GM21576 (cell line): ENCODE results near the gene NPHP4.
"Not testable (repeated sequence)": the region's sequence is repeated elsewhere in the genome, so short reads cannot be mapped to it uniquely, and the experiment has no call there.

Experiments
- ATAC-seq: cut with Tn5 transposase; IDR thresholded peaks from one replicate; pipeline ENCODE4 v1.9.1; 2021; ENCODE audit warnings: mild to moderate bottlenecking, moderate library complexity; ENCODE audit not compliant: unreplicated experiment

NPHP4 gene

GRCh38 chr1:6025269-6026094 lies 33.3 kb upstream of the NPHP4 start:
- no peak for ATAC-seq

DNA sequence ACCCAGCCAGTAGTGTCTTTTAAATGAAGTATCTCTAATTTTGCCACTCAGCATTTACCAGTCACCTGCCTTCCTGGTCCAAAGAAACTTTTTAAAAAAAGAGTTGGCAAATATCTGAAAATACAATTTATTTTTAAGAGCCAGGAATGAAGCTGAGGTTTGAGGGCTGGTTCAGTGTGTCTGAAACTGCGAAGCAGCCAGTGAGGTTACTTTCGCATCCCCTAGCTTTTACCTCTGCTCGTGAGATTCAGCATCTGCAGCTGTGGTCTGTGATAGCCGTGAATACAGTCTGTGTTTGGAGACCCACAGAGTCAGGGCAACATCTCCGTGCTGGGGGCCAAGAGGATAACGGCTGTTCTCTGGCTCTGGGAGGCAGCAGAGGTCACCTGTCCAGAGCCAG lies 32.2 kb upstream of the NPHP4 start:
- no peak for ATAC-seq

DNA sequence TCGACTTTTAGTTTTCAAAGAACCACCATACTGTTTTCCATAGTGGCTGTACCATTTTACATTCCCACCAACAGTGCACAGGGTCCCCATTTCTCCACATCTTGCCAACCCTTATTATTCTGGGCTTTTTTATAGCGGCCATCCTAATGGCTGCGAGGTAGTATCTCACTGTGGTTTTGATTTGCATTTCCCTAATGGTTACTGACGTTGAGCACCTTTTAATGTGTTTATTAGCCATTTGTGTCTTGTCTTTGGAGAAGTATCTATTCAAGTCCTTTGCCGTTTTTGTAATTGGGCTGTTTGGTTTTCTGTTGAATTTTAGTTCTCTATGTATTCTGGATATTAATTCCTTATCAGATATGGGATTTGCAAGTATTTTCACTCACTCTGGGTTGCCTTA lies 31.1 kb upstream of the NPHP4 start:
- no peak for ATAC-seq

DNA sequence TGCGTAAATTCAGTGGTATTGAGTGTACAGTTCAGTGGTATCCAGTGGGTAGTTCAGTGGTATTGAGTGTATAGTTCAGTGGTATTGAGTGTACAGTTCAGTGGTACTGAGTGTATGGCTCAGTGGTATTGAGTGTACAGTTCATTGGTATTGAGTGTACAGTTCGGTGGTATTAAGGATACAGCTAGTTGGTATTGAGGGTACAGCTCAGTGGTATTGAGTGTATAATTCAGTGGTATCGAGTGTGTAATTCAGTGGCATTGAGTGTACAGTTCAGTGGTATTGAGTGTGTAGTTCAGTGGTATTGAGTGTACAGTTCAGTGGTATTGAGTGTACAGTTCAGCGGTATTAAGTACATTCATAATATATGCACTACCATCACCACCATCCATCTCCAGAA lies 30.0 kb upstream of the NPHP4 start:
- ATAC-seq, result no peak

DNA sequence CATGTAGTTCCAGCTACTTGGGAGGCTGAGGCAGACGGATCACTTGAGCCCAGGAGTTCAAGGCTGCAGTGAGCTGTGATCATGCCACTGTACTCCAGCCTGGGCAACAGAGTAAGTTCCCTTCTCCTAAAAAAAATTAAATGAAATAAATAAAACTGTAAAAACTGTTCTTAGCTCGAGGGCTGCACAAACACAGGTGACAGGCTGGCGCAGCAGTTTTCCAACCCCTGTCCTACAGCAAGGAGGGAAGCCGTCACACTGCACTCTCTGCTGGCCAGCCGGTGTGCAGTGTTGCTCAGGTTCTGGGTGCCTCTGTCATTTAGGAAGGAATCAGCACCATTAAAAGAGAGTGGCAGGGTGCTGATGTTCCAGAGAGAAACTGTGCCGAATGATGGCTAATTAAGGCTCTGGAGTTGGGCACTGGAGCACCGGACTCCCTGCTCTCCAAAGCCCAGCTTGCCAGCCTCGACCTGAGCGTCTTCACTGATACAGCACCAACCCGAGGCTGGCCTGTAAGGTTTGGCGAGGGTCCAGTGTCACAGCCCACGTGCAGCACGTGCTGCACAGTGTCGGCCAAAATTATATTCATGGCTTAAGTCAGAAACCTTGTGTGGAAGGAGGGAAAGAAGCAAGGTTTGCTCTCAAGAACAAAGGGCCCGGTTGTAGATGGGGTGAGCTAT lies 27.1 kb upstream of the NPHP4 start:
- no peak for ATAC-seq

DNA sequence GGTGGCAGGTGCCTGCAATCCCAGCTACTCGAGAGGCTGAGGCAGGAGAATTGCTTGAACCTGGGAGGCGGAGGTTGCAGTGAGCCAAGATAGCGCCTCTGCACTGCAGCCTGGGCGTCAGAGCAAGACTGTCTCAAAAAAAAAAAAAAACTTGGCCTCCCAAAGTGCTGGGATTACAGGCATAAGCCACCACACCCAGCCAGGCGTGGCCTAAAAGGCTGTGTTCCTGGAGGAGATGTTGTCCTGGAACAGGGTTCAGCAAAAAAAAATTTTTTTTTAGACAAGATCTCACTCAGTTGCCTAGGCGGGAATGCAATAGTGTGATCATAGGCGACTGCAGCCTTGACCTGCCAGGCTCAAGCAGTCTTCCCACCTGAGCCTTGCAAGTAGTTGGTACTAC lies 25.4 kb upstream of the NPHP4 start:
- not testable (repeated sequence) for ATAC-seq

DNA sequence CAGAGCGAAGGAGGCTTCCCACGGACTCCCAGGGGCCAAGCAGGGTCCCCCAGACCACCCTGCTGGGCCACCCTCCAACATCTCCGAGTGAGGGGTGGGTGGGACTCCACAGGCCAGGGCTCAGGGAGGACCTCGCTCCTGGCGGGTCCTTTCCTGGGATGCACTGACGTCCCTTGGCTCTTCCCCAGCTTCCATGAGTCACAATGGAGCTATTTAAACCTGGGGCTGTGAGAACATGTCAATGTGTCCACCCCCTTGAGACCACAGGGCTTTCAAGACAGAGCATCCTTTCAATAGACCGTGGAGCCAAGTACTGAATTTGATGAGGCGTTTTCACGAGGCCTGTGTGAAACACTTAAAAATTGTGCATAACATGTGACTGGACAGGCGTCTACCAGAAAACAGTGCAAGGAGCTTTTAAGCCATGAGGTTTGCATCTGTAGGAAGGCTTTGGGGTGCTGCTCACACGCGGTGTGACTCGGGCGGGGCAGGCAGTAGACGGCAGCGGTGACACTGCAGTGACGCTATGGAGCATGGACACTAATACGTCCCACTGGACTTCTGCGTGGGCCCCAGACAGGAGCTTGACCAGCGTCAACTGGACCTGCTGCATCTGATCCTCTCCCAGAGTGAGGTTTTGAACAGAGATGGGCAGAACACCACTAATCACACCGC lies 24.1 kb upstream of the NPHP4 start:
- ATAC-seq, result no peak

DNA sequence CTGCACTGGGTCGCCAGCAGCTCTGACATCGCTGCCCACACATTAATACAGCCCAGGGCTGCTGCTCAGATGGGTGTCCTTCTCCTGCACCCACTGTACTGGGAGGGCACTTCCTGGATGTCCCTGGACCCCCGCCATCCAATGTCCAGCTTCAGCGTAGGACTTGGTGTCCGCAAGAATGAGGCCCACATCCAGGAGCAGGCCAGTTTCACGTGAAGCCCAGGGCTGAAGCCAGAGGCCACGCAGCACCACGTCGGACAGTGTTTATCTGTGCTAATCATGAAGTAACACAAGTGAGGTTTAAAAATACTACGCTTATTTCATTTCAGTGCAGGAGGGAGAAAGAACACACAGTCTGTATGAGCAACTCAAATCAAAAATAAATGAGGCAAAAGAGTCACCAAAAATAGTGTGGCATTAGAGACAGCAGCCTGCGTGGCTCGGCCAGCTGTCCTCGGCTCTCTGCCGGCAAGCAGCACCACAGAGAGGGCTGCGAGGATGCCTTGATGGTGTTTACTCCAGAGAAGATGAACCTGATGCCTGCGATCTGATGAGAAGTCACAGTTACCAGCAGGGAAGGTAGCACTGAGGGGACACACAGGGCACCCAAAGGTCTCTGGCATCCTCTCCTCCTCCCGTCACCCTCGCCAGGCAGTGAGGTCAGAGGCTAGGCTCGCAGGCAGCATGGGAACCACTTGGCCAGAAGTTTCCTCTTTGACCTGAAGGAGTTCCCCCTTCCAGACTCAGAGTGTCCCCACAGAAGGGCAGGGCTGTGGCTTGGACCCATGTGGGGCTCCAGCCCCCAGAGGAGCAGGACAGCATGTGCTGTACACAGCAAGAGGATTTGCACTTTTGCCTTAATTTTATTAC lies 22.1 kb upstream of the NPHP4 start:
- no peak for ATAC-seq

DNA sequence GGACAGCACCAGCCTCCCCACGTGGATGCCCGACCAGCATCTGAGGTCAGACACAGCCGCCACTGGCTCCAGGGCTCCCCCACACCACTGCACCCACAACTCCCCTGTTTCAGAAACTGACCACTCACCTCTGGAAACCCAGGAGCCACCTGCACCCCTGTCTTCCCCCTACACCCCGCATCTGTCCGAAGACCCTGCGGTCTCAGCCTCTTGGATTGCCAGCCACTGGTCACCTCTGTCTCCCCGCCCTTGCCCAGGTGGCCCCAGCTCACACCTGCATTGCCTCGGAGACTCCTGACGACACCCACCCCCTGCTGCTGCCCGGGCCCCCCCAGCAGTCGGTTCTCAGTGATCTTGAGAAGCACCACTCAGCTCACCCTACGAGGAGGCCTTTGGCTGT lies 21.3 kb upstream of the NPHP4 start:
- ATAC-seq, result no peak

GRCh38 chr1:6012529-6013318 lies 20.5 kb upstream of the NPHP4 start:
- ATAC-seq, result no peak

- no peak for ATAC-seq
Measured at GRCh38 chr1:6011946-6012258, 19.7 kb upstream of the NPHP4 start.

DNA sequence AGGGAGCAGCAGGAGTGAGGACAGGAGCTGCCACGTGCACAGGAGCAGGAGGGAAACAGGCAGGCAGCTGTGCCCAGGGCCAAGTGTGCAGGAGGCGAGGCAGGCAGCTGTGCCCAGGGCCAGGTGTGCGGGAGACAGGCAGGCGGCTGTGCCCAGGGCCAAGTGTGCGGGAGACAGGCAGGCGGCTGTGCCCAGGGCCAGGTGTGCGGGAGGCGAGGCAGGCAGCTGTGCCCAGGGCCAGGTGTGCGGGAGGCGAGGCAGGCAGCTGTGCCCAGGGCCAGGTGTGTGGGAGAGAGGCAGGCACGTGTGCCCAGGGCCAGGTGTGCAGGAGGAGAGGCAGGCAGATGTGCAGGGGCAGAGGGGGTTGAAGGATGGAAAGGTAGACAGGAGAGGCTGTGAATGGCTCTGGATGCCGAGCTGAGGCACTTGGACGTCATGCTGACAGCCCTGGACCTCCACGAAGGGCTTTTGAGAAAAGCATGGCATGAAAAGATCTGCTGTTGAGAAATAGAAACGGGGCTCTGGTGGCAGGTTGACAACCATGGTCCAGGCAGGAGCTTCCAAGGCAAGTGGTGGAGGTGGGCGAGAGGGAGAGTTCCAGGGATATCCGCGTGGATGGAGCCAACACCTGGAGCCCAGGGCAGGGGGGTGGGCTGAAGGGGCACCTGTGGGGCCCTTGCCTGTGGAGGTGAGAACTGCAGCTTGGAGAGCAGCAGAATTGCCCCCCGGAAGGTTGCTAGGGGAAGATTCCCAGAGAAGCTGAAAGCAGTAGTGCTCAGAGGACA lies 19.1 kb upstream of the NPHP4 start:
- no peak for ATAC-seq

DNA sequence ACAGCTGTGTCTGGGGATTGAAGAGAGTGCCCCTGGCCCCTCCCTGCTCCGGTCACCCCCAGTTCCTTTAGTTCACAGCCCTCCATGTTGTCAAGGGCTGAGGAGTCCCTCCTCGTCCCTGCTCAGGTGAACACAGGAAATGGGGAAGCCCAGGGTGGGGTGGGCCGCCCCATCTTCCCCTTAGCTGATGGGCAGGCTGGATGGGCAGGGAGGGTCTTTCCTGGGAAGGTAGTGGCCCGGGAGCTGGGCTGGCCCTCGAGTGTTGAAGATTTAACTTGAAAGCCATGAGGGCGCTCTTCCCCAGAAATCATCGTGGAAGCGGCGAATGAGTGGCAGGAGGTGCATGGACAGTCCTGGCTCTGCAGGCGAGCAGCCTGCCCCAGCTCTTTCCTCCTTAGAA lies 18.3 kb upstream of the NPHP4 start:
- ATAC-seq, result no peak

GRCh38 chr1:6009120-6010040 lies 17.2 kb upstream of the NPHP4 start:
- no peak for ATAC-seq

GRCh38 chr1:6008696-6009095 lies 16.5 kb upstream of the NPHP4 start:
- ATAC-seq, result no peak

DNA sequence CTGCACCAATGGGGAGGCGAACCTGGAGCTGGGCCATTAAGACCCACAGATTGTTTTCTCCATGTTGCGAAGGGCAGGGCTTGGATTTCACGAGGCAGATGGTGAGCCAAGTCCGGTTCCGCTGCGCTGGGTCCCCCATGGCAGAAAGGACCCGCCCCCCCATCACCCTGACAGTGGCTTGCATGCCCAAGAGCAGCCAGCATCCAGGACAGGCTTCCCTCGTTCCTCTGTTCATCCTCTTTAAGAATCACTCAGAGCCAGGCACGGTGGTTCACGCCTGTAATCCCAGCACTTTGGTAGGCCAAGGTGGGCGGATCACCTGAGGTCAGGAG lies 15.8 kb upstream of the NPHP4 start:
- ATAC-seq, result no peak

DNA sequence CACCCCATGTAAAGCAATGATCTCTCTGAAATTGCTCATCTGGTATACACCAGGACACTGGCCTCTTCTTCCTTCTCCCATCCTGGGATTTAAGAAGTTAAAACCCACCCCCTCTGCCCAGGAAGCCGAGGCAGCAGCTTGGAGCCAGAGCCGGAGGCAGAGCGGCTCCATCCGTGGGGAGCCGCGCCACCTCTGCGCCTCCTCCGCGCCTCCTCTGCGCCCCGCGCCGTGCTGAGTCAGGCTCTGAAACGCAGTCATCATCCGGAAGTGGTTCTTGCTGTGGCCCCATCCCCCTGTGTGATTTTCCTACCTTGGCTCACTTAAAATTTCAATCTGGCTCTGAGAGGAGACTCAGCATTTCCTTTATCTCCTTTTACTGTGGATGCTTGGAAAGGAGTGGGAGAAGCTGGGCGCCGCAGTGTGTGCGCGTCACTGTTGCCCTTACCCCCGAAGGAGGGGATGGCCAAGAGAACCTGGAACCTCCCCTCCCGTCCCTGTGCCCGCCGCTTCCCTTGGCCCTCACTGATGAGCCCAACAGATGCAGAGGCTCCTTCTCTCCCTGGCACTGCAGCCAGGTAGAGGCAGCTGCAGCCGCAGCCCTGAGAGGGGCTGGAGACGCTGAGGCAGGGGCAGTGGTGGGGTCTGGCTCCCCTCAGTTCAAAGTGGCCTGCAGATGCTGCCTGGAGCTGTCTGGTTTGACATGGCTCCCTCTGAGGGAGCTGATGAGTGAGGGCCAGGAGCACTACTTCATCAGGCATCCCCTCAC lies 15.3 kb upstream of the NPHP4 start:
- no peak for ATAC-seq

GRCh38 chr1:6006882-6007281 lies 14.7 kb upstream of the NPHP4 start:
- no peak for ATAC-seq
